ENCODE measurements around the gene AGPAT3. TPM values are rescaled to one million over a fixed set of nuclear protein-coding genes. Genes with fewer than 3 reads are reported as not detected.

Gene AGPAT3
- total RNA-seq, 1 donor from 2014 or later: 51.5 TPM

- intact Hi-C loops (cut with DNase I): no loop called here
- DNase-seq (ENCODE audit: low spot score): peak; percentile 87
Observed at GRCh38 chr21:43929217-43929971, 64.4 kb downstream of the AGPAT3 start.

DNA sequence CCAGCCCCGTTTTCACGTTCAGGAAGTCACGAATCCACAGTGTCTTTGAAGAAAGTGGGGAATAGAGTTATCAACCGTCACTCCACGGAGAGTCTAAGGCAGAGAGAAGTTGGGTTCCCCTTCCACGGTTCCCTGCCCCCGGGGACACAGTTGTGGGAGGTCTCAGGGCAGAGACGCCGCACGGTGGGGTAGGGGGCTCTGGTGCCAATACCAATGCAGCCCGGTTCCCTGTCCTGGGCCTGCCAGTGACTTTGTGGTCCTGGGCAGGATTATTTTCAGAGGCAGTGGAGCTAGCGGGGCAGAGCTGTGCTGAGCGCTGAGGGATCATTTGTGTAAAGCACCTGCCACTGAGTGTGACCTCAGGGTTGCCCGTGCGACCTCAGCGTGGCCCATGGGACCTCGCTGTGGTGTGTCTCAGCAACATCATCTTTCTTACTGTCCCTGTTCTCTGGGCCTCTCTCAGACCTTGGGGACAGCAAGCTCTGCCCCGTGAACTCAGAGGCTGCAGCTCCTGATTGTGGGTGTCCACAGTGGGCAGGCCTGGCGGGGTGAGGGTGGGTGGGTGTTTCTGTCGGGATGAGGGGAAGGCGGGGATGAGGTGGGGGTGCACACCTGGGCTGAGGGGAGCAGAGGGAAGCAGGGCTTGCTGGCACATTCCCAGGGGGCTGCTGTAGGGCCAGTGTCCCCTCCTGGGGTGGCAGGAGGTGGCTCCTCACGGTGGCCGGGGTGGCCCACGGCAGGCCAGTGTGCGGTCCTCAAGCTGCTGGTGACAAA lies 65.2 kb downstream of the AGPAT3 start:
- intact Hi-C loops (cut with DNase I): no loop called here
- no peak for DNase-seq (ENCODE audit: low spot score)

DNA sequence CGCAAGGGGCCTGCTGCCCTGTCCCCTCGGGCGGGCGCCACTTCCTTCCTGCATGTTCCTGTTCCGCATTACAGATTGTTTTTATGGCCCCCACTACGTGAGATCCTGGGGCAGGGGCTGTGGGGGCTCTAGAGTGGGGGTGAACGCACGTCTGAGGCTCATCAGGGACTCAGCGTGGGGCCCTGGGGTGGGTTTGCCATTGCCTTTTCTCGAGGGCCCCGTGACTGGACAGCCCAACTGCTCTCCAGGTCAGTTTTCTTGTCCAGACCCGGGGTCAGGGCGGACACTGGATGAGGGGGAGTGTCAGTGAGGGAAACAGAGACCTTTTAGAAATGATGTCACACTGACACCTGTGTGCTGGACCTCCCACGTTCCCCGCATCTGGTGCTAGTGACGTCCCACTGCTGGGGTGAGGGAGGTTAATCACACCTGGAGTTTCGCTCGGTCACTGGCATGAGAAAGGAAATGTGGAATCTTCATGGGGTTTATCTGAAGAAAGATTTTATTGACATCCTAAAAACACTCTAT lies 65.9 kb downstream of the AGPAT3 start:
- intact Hi-C loops (cut with DNase I): no loop called here
- no peak for DNase-seq (ENCODE audit: low spot score)

GRCh38 chr21:43931489-43931888 lies 66.5 kb downstream of the AGPAT3 start:
- no peak for DNase-seq (ENCODE audit: low spot score)
- intact Hi-C loops (cut with DNase I): no loop called here

DNA sequence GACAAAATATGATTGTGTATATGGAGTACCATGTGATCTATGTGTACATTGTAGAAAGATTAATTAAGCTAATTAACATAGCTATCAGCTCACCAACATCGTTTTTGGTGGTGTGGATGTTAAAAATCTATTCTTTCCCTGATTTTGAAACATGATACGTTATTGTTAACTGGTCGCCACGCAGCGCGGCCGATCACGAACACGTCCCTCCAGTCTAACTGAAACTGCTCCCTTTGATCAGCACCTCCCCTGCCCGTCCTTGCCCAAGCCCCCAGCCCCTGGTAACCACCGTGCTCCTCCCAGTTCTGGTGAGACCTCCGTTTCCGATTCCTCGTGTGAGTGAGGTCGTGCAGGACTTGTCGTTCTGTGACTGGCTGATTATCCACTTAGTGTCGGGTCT lies 67.0 kb downstream of the AGPAT3 start:
- intact Hi-C loops (cut with DNase I): no loop called here
- DNase-seq (ENCODE audit: low spot score): no peak

GRCh38 chr21:43933199-43933598 lies 68.2 kb downstream of the AGPAT3 start:
- no peak for DNase-seq (ENCODE audit: low spot score)
- intact Hi-C loops (cut with DNase I): no loop called here

DNA sequence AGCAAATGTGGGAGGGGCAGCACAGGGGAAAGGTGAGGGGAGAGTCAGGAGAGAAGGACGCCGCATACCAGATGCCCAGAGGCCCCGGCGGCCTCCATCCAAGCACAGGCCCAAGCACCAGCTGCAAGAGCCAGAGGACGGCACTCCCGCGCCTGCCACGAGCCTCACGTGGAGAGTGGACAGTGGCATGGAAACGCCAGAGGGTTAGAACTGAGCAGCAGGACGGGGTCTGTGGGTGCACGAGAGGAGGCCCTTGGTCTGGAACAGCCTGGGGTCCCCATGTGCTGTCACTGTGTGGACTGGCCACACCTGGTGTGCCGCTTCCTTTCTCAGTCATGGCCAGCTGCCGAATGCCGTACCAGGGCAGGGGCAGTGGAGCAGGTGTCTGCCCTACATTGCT lies 68.7 kb downstream of the AGPAT3 start:
- intact Hi-C loops (cut with DNase I): no loop called here
- no peak for DNase-seq (ENCODE audit: low spot score)

DNA sequence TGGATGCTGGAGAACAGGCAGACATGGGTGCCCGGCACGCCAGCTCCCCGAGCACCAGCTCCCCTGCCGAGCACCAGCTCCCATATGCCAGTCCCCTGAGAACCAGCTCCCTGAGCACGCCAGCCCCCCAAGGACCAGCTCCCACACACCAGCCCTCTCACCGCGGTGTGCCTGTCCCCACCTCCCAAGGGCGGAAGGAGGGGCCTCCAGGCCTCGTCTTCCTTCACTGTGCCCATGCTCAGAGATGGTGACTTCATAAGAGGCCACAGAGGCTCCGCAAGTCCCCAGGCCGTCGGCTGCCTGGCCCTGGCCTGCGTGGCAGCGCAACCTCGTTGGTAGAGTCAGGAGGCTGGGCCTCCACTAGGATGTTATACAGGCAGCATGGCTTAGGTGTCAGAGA lies 69.1 kb downstream of the AGPAT3 start:
- no peak for DNase-seq (ENCODE audit: low spot score)
- intact Hi-C loops (cut with DNase I): no loop called here

DNA sequence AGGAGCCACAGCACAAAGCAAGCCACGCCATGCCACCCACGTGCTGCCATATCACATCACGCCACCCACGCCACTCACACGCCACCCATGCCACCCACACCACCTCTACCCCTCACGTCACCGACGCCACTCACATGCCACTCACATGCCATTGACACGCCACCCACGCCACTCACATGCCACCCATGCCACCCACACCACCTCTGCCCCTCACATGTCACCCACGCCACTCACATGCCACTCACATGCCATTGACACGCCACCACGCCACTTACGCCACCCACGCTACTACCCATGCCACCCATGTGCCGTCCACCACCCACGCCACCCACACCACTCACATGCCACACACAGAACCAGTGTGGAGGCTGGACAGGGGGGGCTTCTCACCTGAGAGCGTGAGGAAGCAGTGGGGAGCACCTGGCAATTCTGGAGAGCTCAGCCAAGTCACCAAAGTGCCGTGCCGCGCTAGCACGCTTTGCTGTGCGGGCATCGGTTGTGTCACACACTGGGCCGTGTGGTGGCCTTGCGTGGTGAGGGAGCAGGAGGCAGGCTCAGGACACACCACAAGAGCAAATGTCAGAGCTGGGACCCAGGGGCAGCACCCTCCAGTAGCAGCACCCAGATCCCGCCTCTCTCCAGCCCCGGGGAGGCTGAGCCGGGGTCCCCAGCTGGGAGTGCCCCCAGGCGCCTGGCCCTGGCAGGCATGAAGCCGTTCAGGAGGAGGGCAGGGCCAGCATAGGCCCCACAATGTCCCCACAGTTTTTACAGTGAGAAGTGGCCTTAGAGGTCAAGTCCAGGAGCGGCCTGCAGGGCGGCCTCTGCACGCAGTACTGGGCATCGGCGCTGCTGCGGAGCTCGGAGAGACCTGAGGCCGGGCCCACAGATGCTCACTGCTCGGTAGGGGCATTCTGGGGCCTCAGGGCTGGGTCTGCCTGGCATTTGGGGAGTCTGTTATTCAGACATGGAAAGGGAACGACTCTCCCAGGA lies 70.0 kb downstream of the AGPAT3 start:
- intact Hi-C loops (cut with DNase I): loop anchor here (5.0 kb wide), 1 partner anchor 68 kb away; the partner anchor contains the start of gene AGPAT3
- no peak for DNase-seq (ENCODE audit: low spot score)

- DNase-seq (ENCODE audit: low spot score): no peak
- intact Hi-C loops (cut with DNase I): loop anchor here (5.0 kb wide), 1 partner anchor 68 kb away; the partner anchor contains the start of gene AGPAT3
Observed at GRCh38 chr21:43935711-43936110, 70.7 kb downstream of the AGPAT3 start.

- intact Hi-C loops (cut with DNase I): loop anchor here (5.0 kb wide), 1 partner anchor 69 kb away; the partner anchor contains the start of gene AGPAT3
- no peak for DNase-seq (ENCODE audit: low spot score)
Observed at GRCh38 chr21:43936247-43936967, 71.4 kb downstream of the AGPAT3 start.

DNA sequence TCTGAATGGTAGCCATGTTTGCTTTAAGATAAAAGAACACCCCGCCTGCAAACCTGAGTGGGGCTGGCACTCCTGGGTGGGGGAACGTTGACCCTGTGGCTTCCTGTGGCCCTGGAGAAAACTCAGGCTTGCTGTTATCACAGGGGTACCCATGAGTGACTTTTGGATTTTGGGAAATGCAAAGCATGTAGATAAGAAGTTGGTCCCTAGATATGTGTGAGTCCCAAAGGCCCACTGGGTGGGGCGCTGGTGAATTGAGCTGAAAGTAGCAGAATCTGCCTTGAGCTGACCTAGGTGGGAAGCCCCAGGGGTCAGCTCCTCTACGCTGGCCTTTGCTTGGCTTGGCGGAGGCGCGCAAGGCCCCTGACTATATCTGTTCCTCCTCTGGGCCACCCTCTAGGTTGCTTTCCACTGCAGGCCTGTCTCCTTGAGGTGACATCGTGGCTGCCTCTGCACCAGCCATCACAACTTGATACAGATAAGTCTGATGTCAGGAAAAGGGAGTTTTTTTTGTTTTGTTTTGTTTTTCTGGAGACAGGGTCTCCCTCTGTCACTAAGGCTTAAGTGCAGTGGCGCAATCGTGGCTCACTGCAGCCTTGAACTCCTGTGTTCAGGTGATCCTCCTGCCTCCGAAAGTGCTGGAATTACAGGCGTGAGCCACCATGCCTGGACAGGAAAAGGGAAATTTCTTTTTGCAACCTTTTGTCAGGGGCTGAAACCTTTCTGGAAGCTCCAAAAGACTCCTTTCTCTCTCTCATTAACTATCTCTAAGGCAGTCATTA lies 72.2 kb downstream of the AGPAT3 start:
- intact Hi-C loops (cut with DNase I): loop anchor here (5.0 kb wide), 1 partner anchor 70 kb away; the partner anchor contains the start of gene AGPAT3
- DNase-seq (ENCODE audit: low spot score): no peak

GRCh38 chr21:43937891-43938309 lies 72.9 kb downstream of the AGPAT3 start:
- intact Hi-C loops (cut with DNase I): loop anchor here (5.0 kb wide), 1 partner anchor 71 kb away; the partner anchor contains the start of gene AGPAT3
- no peak for DNase-seq (ENCODE audit: low spot score)

- intact Hi-C loops (cut with DNase I): loop anchor here (1.0 to 5.0 kb wide), 2 partner anchors 72 to 128 kb away; partner anchors contain the start of gene AGPAT3
- DNase-seq (ENCODE audit: low spot score): peak; percentile 91
Observed at GRCh38 chr21:43938751-43939442, 73.9 kb downstream of the AGPAT3 start.

DNA sequence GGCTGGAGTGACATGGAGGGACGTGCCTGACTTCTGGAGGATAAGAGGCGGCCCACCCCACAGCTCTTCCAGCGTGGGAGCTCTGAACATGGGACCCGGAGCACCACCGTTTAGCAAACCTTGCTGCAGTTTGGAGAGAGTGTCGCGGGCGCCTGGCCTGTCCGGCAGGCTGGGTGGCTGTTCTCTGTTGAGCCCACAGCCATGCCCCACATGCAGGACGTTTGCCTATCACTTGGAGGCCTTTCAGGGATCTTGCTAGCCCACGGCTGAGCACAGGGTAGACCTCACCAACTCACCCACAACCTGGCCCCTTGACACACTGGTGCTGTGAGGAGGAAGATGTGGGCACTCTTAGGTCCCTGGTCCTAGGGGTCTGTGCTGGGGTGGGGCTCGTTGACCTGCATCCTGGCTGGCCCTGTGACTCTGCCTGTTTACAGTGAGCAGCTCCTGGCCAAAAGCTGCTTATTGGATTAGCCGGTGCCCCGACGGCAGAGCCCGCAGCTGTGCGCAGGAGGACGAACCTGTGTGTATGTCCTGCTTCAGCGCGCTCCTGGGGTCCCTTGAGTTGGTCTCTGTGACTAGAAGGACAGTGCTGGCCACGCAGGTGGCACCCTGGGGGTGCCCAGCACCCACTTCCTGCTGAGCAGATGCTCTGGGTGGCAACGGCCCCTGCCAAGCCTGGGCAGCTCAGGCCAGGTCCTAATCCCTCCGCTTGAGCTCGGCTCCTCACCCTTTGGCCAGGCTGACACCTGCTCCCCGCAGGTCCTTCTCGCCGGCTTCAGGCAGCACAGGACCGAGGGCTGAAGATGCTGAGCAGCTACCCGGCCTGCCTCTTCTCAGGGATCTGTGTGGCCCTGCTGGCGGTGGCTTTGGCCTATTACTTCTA lies 74.7 kb downstream of the AGPAT3 start:
- no peak for DNase-seq (ENCODE audit: low spot score)
- intact Hi-C loops (cut with DNase I): loop anchor here (1.0 to 5.0 kb wide), 2 partner anchors 72 to 128 kb away; partner anchors contain the start of gene AGPAT3
